ENCODE measurements around the gene PRKCA.

PRKCA gene

DNA sequence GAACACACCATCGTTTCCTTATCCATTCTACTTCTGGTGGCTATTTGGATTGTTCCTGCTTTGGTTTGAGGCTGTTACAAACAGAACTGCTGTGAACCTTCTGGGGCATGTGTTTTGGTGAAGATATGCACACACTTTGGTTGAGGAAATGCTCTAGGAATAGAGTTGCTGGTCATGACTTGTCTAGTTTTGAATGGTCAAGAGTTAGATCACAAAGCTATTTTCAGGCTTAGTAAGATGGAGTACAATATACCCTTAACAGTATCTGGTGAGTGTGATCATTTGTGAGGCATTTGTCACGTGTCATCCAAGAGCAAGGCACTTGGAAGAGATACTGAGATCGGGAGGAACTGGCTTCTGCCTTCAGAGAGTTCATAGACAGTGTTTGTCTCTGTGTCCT, 485.5 kb downstream of the PRKCA start:
- TF ChIP-seq CTCF (IDR thresholded peaks at IDR 0.05; ENCODE audit: low read depth, low read length, missing control alignments), result no peak
- DNase-seq (ENCODE audit: low read depth), result no peak

DNA sequence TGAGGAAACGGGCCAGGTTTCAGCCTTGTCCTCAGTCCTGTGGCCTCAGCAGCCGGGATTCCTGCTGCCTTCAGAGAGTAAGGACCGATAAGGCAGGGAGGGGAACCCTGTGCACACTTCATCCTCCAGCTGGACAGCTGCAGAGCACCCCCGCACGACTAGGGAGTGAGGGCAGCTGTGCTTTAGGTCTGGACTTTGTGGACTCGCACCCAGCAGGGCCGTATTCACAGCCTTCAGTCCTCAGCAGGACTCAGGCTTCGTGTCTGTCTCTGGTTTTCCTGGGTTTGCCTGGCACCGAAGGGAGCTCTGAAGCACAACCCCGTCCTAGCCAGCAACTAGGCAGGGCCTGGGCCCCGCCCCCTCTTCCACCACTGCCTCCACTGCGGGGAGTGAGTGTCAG, 486.7 kb downstream of the PRKCA start:
- H3K4me3 ChIP-seq (ENCODE audit: low read depth, low read length), result no peak overlapping the region
- no peak for DNase-seq (ENCODE audit: low read depth)
- TF ChIP-seq CTCF (IDR thresholded peaks at IDR 0.05; ENCODE audit: low read depth, low read length, missing control alignments), result no peak

More for the DNA sequence above, 485.5 kb downstream of the PRKCA start:
- H3K4me3 ChIP-seq (ENCODE audit: low read depth, low read length), result no peak overlapping the region

DNA sequence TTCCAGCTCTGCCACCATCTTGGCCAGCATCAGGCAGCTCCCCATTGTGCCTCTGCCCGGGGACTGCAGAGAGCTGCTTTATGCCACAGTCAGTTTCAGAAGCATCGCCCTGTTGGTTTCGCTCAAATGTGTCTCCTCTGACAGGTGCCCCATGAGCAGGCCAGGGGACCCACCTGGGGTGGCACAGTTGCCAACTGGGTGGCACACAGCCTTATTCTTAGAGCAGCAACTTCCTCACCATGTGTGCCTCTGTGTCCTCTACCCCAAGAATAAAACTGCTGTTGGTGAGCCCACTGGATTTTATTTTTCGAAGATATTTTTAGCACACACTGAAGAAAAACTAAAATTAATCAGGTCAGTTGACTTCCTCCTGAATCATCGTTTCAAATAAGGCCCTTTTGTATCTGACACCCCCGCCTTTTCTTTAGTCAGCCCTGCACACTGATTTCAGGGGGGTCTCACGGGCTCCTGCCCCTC, 487.6 kb downstream of the PRKCA start:
- DNase-seq (ENCODE audit: low read depth), result no peak
- H3K4me3 ChIP-seq (ENCODE audit: low read depth, low read length), result no peak overlapping the region
- no peak for TF ChIP-seq CTCF (IDR thresholded peaks at IDR 0.05; ENCODE audit: low read depth, low read length, missing control alignments)

GRCh38 chr17:66790501-66791061, 488.2 kb downstream of the PRKCA start:
- DNase-seq (ENCODE audit: low read depth), result no peak
- no peak for TF ChIP-seq CTCF (IDR thresholded peaks at IDR 0.05; ENCODE audit: low read depth, low read length, missing control alignments)
- no peak overlapping the region for H3K4me3 ChIP-seq (ENCODE audit: low read depth, low read length)

GRCh38 chr17:66791347-66791746, 488.9 kb downstream of the PRKCA start:
- H3K4me3 ChIP-seq (ENCODE audit: low read depth, low read length), result no peak overlapping the region
- no peak for DNase-seq (ENCODE audit: low read depth)
- no peak for TF ChIP-seq CTCF (IDR thresholded peaks at IDR 0.05; ENCODE audit: low read depth, low read length, missing control alignments)

DNA sequence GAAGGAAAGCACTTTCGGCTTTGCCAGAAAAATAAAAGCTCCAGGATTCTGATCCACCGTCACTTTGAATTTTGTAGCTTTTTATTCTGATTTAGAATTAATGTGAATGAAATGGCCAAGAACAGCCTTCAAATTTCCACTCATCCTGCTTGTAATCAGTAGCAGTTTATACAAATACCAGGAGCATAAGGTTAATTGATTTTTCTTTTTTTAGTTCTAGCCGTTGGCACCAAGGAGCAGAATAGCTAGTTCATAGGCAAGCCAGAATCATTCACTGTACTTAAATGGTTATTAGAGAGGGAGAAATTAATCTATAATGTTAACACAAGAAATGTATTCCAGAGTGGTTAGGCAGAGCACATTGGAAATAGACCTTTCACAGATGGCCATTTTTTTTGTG, 491.4 kb downstream of the PRKCA start:
- DNase-seq (ENCODE audit: low read depth), result no peak
- H3K4me3 ChIP-seq (ENCODE audit: low read depth, low read length), result no peak overlapping the region
- TF ChIP-seq CTCF (IDR thresholded peaks at IDR 0.05; ENCODE audit: low read depth, low read length, missing control alignments), result no peak

GRCh38 chr17:66795486-66795885, 493.1 kb downstream of the PRKCA start:
- DNase-seq (ENCODE audit: low read depth), result no peak
- no peak overlapping the region for H3K4me3 ChIP-seq (ENCODE audit: low read depth, low read length)
- TF ChIP-seq CTCF (IDR thresholded peaks at IDR 0.05; ENCODE audit: low read depth, low read length, missing control alignments), result no peak

Measured in GM12864 (cell line).